MG63 (cell line): ENCODE results near the gene VILL. TPM values are rescaled to one million over a fixed set of nuclear protein-coding genes. Genes with fewer than 3 reads are reported as not detected.
A peak's percentile ranks its signal among the peaks of the same experiment; 100 is the strongest.

Experiments used
- DNase-seq: peaks from one replicate; pipeline ENCODE4 v3.0.0-alpha.2; 2020
- H3K27me3 ChIP-seq: fragments of 250-450 bp; sonication (Bioruptor Pico); 2 replicates; pipeline ENCODE4 v1.5.1; 2020; ENCODE audit warnings: mild to moderate bottlenecking, moderate library complexity
- H3K36me3 ChIP-seq: fragments of 250-450 bp; sonication (Bioruptor Pico); 2 replicates; pipeline ENCODE4 v1.5.1; 2020; ENCODE audit warnings: mild to moderate bottlenecking, moderate library complexity
- H3K4me3 ChIP-seq: fragments of 250-450 bp; sonication (Bioruptor Pico); 2 replicates; pipeline ENCODE4 v1.5.1; 2020; ENCODE audit warnings: mild to moderate bottlenecking, moderate library complexity
- H3K9me3 ChIP-seq: fragments of 250-450 bp; sonication (Bioruptor Pico); 2 replicates; pipeline ENCODE4 v1.5.1; 2020; ENCODE audit warnings: mild to moderate bottlenecking, moderate library complexity
- total RNA-seq: library from RNA; depleted of rRNA; stranded (reverse); fragments of >200 nt; shearing (Covaris generic); gene quantifications from 2 replicates; pipeline ENCODE4 v1.2.3, GENCODE V29; 2014; ENCODE audit warnings: low replicate concordance; rRNA removed

Gene VILL
- total RNA-seq = 0.15 and 4.4 TPM in 2 replicates

DNA sequence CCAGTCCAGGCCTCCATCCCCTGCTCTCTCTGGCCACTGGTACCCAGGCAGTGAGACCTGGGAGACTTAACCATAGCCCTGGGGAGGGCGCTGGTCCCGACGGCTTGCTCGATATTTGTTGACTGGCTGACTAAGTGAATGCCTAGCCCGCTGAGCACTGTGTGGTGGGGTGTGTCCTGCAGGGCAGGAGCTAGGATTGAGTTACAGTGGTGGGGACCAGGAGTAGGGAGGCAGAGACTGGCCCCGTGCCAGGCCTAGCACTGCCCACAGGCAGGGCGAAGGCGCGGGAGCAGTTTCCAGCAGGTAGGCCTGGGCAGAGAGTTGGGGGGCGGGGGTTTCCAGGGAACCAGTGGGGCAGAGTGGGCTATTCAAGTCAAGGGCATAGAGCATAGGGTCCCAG lies at the start of gene VILL:
Gene VILL (plus strand): TSS at position 260 of the 400 bp plus-strand sequence. CDS start 2,887 bp downstream, outside the sequence.
- no peak for DNase-seq
- Histone ChIP-seq H3K36me3 (no peaks in the 10 kb centered on the region), H3K27me3 (no peaks in the 10 kb centered on the region), H3K9me3 (no peaks in the 10 kb centered on the region), H3K4me3 (no peak within 1 kb of the TSS)

DNA sequence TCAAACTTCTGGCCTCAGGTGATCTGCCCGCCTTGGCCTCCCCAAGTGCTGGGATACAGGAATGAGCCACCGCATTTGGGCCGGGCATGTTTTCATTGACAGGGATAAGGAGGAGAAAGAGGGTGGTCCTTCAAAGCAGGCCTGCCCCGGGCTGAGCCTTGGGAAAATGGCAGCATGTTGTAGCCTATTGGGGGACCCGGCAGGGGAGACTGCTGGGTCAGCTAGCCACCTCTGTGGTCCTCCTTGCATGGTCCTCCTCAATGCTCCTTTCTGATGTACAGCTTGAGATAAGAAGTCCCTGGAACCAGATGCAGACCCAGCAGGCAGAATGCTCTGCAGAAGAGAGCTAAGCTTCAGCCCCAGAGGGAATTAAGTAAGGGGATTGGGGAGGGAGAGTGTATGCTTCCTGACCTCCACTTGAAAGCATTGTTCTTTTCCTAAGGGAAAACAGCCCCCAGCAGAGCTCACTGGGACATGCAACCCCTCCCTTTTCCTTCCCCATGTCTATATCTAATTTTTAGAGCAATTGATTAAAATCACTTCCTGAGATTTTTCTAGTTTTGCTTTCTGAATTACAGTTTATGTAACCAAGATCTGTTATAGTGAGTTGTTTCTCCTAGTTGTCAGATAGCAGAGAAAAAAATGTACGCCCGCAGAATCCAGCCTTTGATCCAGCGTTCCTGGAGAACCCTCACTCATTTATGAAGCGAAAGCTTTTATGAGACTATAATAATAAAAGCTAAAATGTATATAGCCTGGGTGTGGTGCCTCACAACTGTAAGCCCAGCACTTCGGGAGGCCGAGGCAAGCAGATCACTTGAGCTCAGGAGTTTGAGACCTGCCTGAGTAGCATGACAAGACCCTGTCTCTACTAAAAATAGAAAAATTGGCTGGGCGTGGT lies 48.7 kb upstream of the VILL start:
- no peak for DNase-seq
- Histone ChIP-seq H3K4me3 (no peak overlapping the region), H3K9me3 (0 out of 2 replicates have a peak, but pooled peaks cover 4% of the 10 kb centered on the region), H3K27me3 (no peaks in the 10 kb centered on the region), H3K36me3 (peaks cover 2% of the 10 kb centered on the region)

DNA sequence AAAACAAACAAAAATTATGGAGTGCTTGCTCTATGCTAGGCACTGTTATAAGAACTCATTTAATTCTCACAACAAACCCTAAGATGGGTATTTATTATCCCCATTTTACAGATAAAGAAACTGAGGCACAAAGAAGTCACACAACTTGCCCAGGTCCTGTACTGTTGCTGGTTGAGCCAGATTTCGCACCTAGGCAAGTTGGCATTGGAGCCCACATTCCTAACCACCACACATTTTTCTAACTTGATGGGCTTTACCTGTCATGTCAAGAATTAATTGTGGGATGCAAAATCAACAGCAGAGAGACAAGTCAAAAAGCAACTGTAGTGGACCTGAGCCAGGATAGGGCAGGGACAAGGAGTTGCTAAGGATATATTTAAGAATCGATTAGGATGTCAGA lies 47.9 kb upstream of the VILL start:
- H3K9me3 ChIP-seq = 0 out of 2 replicates have a peak, but pooled peaks cover 5% of the 10 kb centered on the region
- no peaks in the 10 kb centered on the region for H3K27me3 ChIP-seq
- H3K36me3 ChIP-seq = peaks cover 8% of the 10 kb centered on the region
- no peak for DNase-seq
- no peak overlapping the region for H3K4me3 ChIP-seq

DNA sequence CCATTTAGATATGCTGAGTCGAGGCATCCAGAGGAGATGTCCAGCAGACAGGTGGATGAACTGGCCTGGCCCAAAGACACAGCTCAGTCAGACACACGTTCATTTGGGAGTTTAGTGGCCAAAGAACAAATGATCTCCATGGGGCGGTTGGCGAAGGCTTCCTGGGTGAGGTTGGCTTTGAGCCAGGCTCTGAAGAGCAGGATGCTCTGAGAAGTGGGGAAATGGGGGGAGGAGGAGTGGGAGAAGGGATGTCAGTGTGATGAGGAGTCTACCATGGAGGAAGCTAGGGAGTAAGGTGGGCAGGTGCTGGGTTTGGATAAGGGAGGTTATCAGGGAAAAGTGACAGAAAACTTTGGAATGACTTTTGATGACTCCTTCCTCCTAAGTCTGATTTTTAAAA lies 47.5 kb upstream of the VILL start:
- no peak for DNase-seq
- no peaks in the 10 kb centered on the region for H3K27me3 ChIP-seq
- H3K9me3 ChIP-seq = 0 out of 2 replicates have a peak, but pooled peaks cover 5% of the 10 kb centered on the region
- H3K4me3 ChIP-seq = no peak overlapping the region
- H3K36me3 ChIP-seq = peaks cover 11% of the 10 kb centered on the region

DNA sequence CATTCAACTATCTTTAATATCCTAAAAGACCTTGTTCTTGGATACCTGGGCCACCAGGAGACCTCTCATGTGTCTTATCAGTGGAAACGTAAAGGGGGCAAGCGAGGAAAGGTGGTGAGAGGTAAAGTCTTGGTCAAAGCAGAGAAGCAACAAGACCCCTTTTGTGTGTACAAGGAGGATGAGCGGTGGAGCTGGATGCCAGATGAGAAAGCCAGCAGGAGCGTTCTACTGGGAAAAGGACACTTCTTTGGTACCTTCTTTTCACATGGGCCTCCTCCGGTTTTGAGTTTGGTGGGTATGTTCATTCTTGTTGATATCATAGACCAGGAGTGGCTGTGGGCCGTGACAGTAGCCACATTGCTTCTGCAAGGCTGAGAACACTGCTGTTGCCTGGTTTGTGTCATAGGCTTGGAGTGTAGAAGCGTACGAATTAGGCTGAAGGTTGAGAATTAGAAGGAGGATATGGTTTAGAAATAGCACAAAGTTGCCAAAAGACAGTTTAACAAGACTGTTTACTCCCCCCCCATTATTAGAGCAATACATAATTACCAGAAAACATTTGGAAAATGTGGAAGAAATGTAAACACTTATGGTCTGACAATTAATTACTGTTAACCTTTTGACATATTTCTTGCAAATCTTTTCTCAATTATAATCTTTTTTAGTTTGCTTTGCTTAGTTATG lies 46.8 kb upstream of the VILL start:
- peaks cover 11% of the 10 kb centered on the region for H3K36me3 ChIP-seq
- no peak overlapping the region for H3K4me3 ChIP-seq
- no peak for DNase-seq
- H3K9me3 ChIP-seq = 0 out of 2 replicates have a peak, but pooled peaks cover 5% of the 10 kb centered on the region
- H3K27me3 ChIP-seq = no peaks in the 10 kb centered on the region

DNA sequence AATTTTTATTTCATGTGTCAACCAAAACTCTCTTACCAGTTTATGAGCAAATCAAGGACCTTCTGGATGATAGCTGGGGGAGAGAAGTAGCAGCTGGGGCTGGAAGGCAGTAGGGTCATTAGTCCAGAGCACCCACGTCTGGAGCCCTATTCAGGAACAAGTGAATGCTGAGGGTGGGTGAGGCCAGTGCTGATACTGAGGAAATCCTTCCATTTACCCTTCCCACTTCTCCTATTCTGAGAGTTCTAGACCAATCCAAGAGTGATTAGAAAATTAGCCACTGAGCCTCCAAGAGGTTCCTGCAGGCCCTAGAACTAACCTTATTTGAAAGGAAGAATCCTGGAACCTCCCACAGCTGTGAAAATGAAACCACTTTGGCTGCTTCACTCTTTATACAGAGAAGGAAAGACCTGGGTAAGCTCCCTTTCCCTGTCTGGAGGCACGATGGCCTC lies 46.2 kb upstream of the VILL start:
- H3K36me3 ChIP-seq = peaks cover 15% of the 10 kb centered on the region
- DNase-seq = no peak
- H3K27me3 ChIP-seq = no peaks in the 10 kb centered on the region
- 0 out of 2 replicates have a peak, but pooled peaks cover 5% of the 10 kb centered on the region for H3K9me3 ChIP-seq
- H3K4me3 ChIP-seq = no peak overlapping the region

DNA sequence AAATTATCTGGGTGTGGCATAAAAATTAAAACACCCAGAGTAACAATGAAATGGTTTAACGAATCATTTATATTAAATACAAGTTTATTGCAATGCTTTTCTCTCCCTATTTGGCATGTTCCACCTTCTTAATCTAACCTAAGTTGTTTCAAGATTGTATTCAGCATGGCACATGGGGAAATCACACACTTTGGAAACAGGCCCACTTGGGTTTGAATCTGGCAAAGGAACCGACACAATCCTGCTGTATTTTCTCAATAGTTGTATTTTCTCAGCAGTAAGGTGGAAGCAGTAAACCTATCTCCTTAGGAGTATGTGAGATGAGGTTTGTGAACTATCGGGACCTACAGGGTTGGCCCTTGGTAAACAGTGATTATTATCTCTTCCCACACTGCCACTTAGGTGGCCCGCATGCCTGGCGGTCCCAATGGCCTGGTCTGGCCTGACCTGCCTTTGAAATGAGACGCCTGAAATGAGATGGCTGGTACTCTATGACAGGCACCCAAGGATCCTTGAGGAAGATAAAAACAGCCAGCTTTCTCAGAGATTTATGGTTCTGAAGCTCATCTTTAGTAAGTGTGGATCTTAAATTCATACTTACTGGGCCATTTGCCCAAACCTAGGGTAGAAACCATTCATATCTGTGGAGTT lies 45.3 kb upstream of the VILL start:
- H3K4me3 ChIP-seq = no peak overlapping the region
- peaks cover 18% of the 10 kb centered on the region for H3K36me3 ChIP-seq
- 0 out of 2 replicates have a peak, but pooled peaks cover 5% of the 10 kb centered on the region for H3K9me3 ChIP-seq
- no peak for DNase-seq
- H3K27me3 ChIP-seq = no peaks in the 10 kb centered on the region

DNA sequence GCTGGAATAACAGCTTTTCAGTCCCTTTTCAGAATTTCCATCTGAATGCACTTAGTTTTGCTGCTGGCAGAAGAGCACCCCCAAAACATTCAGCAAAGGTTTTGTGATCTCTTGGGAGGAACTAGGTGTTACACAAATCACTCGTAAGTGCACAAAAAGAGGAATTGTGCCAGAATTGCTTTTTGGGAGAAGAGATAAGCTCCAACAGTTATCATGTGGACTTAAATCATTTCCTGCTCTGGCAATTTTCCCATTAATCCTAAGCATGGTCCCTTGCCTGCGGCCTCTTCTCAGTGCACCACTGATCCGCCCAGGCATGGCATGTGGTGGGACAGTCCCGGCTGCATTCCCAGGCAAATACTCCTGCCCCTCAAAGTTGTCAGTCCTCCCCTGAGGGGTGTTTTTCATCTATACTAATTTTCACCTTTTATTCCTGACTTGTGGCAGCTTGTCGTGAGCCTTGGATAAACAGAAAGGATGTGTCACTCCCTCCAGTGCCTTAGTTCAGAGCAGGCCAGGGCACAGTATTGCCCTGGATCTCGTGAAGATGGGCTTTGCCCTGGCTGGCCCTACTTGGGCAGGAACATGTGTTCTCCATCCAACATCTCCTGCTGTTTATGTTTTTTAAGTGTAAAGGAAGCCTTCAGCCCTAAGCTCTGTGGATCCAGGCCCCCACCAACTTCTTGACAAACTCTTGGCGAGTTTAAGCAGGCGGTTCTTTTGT lies 44.6 kb upstream of the VILL start:
- DNase-seq = peak; percentile 65

DNA sequence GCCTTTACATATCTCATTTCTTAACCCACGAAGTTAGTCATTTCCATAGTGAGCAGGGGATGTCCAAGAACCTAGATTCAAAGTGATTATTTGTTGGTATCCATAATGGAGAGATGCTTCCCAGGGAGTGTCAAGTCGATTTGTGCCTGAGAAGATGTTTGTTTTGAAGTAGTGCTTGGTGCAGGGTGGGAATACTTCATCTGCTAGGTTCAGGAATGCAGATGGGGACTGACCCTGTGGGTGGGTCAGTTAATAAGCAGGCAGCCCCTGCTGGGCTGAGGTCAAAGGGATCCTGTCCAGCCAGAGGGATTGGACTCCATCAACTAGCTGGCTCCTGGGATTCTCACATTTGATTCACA lies 44.1 kb upstream of the VILL start:
- Histone ChIP-seq H3K27me3 (no peaks in the 10 kb centered on the region), H3K9me3 (0 out of 2 replicates have a peak, but pooled peaks cover 5% of the 10 kb centered on the region), H3K36me3 (peaks cover 18% of the 10 kb centered on the region), H3K4me3 (no peak overlapping the region)
- no peak for DNase-seq

More for the DNA sequence above, 44.6 kb upstream of the VILL start:
- no peak overlapping the region for H3K4me3 ChIP-seq
- H3K36me3 ChIP-seq = peaks cover 18% of the 10 kb centered on the region
- H3K27me3 ChIP-seq = no peaks in the 10 kb centered on the region
- 0 out of 2 replicates have a peak, but pooled peaks cover 5% of the 10 kb centered on the region for H3K9me3 ChIP-seq

DNA sequence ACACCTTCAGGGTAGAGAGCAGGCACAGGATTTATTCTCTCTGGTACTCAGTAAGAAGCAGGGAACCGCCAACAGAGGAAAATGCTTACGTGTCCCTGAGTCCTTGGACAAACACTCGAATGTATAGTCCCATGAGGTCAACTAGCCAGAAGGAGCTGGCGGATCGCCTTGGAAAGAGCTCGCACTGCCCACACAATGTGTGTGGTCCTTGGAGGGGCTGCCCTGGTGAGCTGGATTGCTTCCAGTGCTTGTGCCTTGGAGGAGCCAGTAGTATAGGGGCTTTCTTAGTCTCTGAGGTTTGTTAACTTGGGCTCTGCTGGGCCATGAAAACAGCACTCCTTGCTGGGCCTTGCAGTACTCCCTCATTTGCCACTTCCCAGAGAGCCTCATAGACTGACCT lies 40.7 kb upstream of the VILL start:
- no peak overlapping the region for H3K4me3 ChIP-seq
- DNase-seq = no peak
- peaks cover 10% of the 10 kb centered on the region; the same call in 1 of the 2 replicates for H3K9me3 ChIP-seq

DNA sequence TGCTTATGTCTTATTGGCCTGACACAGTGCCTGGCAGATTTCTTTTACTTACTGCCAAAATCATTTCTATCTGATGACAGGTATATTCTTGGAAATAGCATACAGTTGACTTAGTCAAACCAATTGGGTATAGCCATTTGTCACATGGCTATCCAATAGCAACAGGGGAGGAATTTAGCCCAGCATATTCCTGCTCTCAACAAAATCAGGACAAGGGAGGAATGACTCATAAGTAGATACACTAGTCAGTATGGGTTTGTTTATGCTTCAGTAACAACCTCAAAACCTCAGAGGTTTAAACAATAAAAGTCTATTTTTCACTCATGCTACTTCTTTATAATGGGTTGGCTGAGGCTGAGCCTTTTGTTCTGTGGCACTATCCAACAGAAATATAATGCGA lies 38.0 kb upstream of the VILL start:
- H3K27me3 ChIP-seq = no peaks in the 10 kb centered on the region
- no peak for DNase-seq
- no peak overlapping the region for H3K4me3 ChIP-seq
- H3K9me3 ChIP-seq = peaks cover 5% of the 10 kb centered on the region; the same call in 1 of the 2 replicates
- H3K36me3 ChIP-seq = peaks cover 18% of the 10 kb centered on the region

More for the DNA sequence above, 40.7 kb upstream of the VILL start:
- no peaks in the 10 kb centered on the region for H3K27me3 ChIP-seq
- H3K36me3 ChIP-seq = peaks cover 25% of the 10 kb centered on the region

DNA sequence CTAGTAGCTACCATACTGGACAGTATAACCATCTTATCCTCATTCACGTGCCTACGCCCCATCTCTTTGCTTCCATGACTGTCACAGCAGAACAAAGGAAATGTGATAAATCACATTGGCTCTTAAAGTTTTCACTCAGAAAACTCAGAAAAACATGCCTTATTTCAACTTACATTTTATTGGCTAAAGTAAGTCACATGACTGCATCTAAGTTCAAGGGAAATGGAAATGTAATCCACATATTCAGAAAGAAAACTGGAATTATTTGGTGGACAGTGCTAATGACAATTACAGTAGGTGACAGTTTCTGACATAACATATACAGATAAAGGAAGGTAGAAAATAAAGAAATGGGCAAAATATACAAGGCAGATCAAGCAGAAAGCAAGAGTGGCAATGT lies 37.4 kb upstream of the VILL start:
- peaks cover 5% of the 10 kb centered on the region; the same call in 1 of the 2 replicates for H3K9me3 ChIP-seq
- DNase-seq = no peak
- H3K27me3 ChIP-seq = no peaks in the 10 kb centered on the region
- peaks cover 15% of the 10 kb centered on the region for H3K36me3 ChIP-seq
- H3K4me3 ChIP-seq = no peak overlapping the region

DNA sequence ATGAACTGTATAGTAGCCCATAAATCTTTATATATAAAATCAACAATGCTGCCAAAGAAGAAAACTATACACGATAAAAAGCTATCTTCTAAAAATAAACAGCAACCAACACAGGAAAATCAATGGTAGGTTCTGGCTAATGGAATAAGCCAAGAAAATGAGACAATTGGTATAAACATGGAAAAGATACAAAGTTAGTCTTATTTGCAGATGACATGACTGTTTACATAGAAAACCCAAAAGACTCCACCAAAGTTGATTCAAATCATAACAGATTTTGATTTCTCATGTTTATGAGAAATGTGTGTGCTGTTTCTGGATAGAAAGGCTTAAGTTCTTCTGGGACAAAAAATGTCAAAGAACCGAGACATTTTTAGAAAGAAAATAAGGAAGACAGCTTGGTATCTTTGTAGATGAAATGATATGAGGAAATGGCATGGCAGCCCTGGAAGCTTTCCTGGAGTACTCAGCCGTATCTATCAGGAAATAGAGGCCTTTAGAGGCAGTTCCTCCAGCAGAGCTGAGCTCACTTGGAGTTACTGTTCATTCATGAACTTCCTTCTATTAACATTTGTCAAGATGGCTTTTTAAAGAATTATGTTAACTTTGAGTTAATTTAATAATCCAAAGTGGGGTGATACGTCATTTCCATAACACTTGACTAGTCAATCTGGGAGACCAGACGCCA lies 36.7 kb upstream of the VILL start:
- no peak for DNase-seq
- Histone ChIP-seq H3K4me3 (no peak overlapping the region), H3K36me3 (peaks cover 15% of the 10 kb centered on the region), H3K27me3 (no peaks in the 10 kb centered on the region), H3K9me3 (peaks cover 5% of the 10 kb centered on the region; the same call in 1 of the 2 replicates)

DNA sequence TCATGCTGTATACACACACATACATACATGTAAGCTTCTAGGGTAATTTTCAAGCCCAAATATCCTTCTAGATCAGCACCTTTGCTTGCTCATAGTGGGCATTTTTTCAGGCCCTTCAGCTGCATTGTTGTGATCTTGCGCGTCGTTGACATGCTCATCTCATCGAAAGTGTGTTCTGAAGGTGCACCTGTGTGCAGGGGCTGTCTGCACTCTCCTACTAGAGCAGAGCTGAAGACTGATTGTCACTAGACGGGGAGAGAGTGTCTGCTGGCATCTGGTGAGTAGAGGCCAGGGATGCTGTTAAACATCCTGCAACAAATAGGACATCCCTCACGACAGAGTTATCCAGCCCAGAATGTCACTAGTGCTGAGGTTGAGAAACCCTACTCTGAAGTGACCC lies 35.7 kb upstream of the VILL start:
- H3K36me3 ChIP-seq = peaks cover 8% of the 10 kb centered on the region; the same call in 1 of the 2 replicates
- H3K27me3 ChIP-seq = no peaks in the 10 kb centered on the region
- no peak overlapping the region for H3K4me3 ChIP-seq
- DNase-seq = no peak
- H3K9me3 ChIP-seq = peaks cover 5% of the 10 kb centered on the region; the same call in 1 of the 2 replicates

DNA sequence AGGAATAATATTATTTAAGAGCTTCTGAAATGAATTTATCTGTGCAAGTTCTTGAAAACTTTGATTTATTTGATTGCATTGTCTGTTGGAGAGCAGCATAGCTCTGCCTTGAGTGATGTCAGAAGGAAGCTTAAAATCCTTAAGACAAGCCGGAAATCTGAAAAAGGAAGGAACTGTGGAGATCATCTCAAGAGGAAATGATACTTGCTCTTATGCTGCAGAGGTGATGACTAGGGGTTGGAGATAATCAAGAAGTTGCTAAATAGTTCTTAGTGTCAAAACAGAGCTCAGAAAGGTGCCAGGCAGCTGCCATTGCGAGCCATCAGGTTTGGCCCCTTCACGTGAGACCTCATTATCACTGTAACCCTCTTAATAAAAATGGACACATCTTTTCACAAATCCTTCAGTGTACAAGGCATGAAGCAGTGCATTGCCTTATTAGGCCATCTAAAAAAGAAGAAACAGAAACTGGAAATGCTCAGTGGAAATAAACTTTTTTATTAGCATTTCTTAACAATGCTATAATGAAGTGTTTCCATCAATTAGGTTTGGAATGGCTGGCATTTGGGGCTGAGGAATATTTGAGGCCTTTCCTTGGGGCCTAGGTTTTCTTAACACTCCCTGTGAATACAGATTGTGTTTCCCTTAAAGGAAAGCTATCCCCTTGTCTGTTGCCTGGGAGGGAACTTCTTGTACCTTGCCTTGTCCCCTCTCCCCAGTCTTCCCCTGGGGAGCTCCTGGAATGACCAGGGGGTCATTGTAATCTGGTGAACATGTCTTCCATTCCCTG lies 34.5 kb upstream of the VILL start:
- peaks cover 8% of the 10 kb centered on the region; the same call in 1 of the 2 replicates for H3K36me3 ChIP-seq
- no peak overlapping the region for H3K4me3 ChIP-seq
- no peaks in the 10 kb centered on the region for H3K27me3 ChIP-seq
- H3K9me3 ChIP-seq = peaks cover 5% of the 10 kb centered on the region; the same call in 1 of the 2 replicates
- DNase-seq = no peak
